H9 (cell line): ENCODE results near the gene EMP3. TPM values are rescaled to one million over a fixed set of nuclear protein-coding genes. Genes with fewer than 3 reads are reported as not detected.

Experiments used
- DNase-seq: peaks from one replicate; pipeline ENCODE4 v3.0.0-alpha.2; 2017
- H2AFZ ChIP-seq: one replicate; pipeline ENCODE4 v1.6.1; 2013; ENCODE audit warnings: mild to moderate bottlenecking, low read length, control low read depth, moderate library complexity
- H2AK5ac ChIP-seq: 2 replicates; pipeline ENCODE4 v1.6.1; 2013; ENCODE audit warnings: low read length, control low read depth, mixed read lengths; ENCODE audit not compliant: insufficient read length
- H2BK120ac ChIP-seq: one replicate; pipeline ENCODE4 v1.6.1; 2013; ENCODE audit warnings: low read depth, mild to moderate bottlenecking, low read length, control low read depth, inconsistent platforms; ENCODE audit not compliant: poor library complexity, severe bottlenecking
- H2BK12ac ChIP-seq: 2 replicates; pipeline ENCODE4 v1.6.1; 2013; ENCODE audit warnings: low read length, control low read depth, mixed read lengths, low read depth; ENCODE audit not compliant: insufficient read length
- H2BK15ac ChIP-seq: 2 replicates; pipeline ENCODE4 v1.6.1; 2013; ENCODE audit warnings: low read depth, low read length, control low read depth
- H2BK20ac ChIP-seq: one replicate; pipeline ENCODE4 v1.6.1; 2013; ENCODE audit warnings: low read depth, mild to moderate bottlenecking, low read length, control low read depth, inconsistent platforms; ENCODE audit not compliant: poor library complexity, severe bottlenecking
- H2BK5ac ChIP-seq: 2 replicates; pipeline ENCODE4 v1.6.1; 2013; ENCODE audit warnings: low read length, control low read depth, mixed read lengths; ENCODE audit not compliant: insufficient read length
- H3K14ac ChIP-seq: 2 replicates; pipeline ENCODE4 v1.6.1; 2013; ENCODE audit warnings: low read length, control low read depth; ENCODE audit not compliant: insufficient read depth
- H3K18ac ChIP-seq: 2 replicates; pipeline ENCODE4 v1.6.1; 2013; ENCODE audit warnings: low read depth, mild to moderate bottlenecking, mixed read lengths, low read length, control low read depth; ENCODE audit not compliant: insufficient read length
- H3K23ac ChIP-seq: 2 replicates; pipeline ENCODE4 v1.6.1; 2013; ENCODE audit warnings: low read length, control low read depth, mixed read lengths, low read depth; ENCODE audit not compliant: insufficient read length
- H3K23me2 ChIP-seq: 2 replicates; pipeline ENCODE4 v1.6.1; 2013; ENCODE audit warnings: low read depth, mild to moderate bottlenecking, mixed read lengths, low read length, control low read depth; ENCODE audit not compliant: insufficient read length, poor library complexity, severe bottlenecking
- H3K27ac ChIP-seq: 2 replicates; pipeline ENCODE4 v1.5.1; 2013; ENCODE audit warnings: low read length, control low read depth, mixed read lengths, low read depth; ENCODE audit not compliant: insufficient read length
- H3K27me3 ChIP-seq: 2 replicates; pipeline ENCODE4 v1.6.1; 2013; ENCODE audit warnings: low read length, control low read depth, inconsistent platforms; ENCODE audit not compliant: insufficient read depth
- H3K4ac ChIP-seq: 2 replicates; pipeline ENCODE4 v1.6.1; 2013; ENCODE audit warnings: low read depth, mild to moderate bottlenecking, control low read depth, inconsistent platforms, low read length, moderate library complexity
- H3K4me1 ChIP-seq: 2 replicates; pipeline ENCODE4 v1.6.1; 2013; ENCODE audit warnings: low read length, control low read depth, inconsistent platforms; ENCODE audit not compliant: insufficient read depth
- H3K4me2 ChIP-seq: 2 replicates; pipeline ENCODE4 v1.6.1; 2013; ENCODE audit warnings: low read length, control low read depth, mixed read lengths; ENCODE audit not compliant: insufficient read length, insufficient read depth
- H3K56ac ChIP-seq: 2 replicates; pipeline ENCODE4 v1.6.1; 2013; ENCODE audit warnings: low read depth, mild to moderate bottlenecking, mixed read lengths, low read length, control low read depth; ENCODE audit not compliant: insufficient read length
- H3K79me1 ChIP-seq: 2 replicates; pipeline ENCODE4 v1.6.1; 2013; ENCODE audit warnings: low read depth, mild to moderate bottlenecking, moderate library complexity, low read length, control low read depth, inconsistent platforms; ENCODE audit not compliant: insufficient read depth, poor library complexity, severe bottlenecking
- H3K79me2 ChIP-seq: 2 replicates; pipeline ENCODE4 v1.6.1; 2013; ENCODE audit warnings: low read length, control low read depth, inconsistent platforms; ENCODE audit not compliant: insufficient read depth
- H3K9ac ChIP-seq: 2 replicates; pipeline ENCODE4 v1.6.1; 2013; ENCODE audit warnings: low read length, control low read depth, mixed read lengths; ENCODE audit not compliant: insufficient read length; ENCODE audit errors: extremely low read depth
- H3K9me3 ChIP-seq: one replicate; pipeline ENCODE4 v1.6.1; 2013; ENCODE audit warnings: low read depth, low read length, inconsistent platforms; ENCODE audit not compliant: control insufficient read depth
- H3T11ph ChIP-seq: one replicate; pipeline ENCODE4 v1.6.1; 2013; ENCODE audit warnings: mild to moderate bottlenecking, low read length, control low read depth, inconsistent platforms
- H4K20me1 ChIP-seq: one replicate; pipeline ENCODE4 v1.6.1; 2013; ENCODE audit not compliant: control insufficient read depth, insufficient read length, insufficient read depth
- H4K5ac ChIP-seq: 2 replicates; pipeline ENCODE4 v1.6.1; 2013; ENCODE audit warnings: low read depth, mild to moderate bottlenecking, mixed read lengths, low read length, control low read depth; ENCODE audit not compliant: insufficient read length
- H4K8ac ChIP-seq: replicated peaks from 2 replicates; pipeline ENCODE4 v1.6.1; 2013; ENCODE audit warnings: low read length, control low read depth, mixed read lengths, low read depth; ENCODE audit not compliant: insufficient read length
- H4K91ac ChIP-seq: 2 replicates; pipeline ENCODE4 v1.6.1; 2013; ENCODE audit warnings: low read depth, mild to moderate bottlenecking, moderate library complexity, mixed read lengths, low read length, control low read depth; ENCODE audit not compliant: insufficient read length
- H3K27ac Mint-ChIP-seq, 3 experiments: 2 replicates in 2 of 3; 3 replicates in 1 of 3; pipeline ENCODE4 v1.8.0; 2020 to 2021; ENCODE audit warnings: mixed read lengths in 3 of 3, mild to moderate bottlenecking in 1 of 3, moderate library complexity in 1 of 3
- H3K27me3 Mint-ChIP-seq: 2 replicates; pipeline ENCODE4 v1.8.0; 2021; ENCODE audit warnings: low read depth, mild to moderate bottlenecking, moderate library complexity, mixed read lengths
- H3K36me3 Mint-ChIP-seq, 3 experiments: 2 replicates in 2 of 3; 3 replicates in 1 of 3; pipeline ENCODE4 v1.8.0; 2020 to 2021; ENCODE audit warnings: low read depth in 3 of 3, mixed read lengths in 3 of 3; ENCODE audit not compliant: insufficient read depth in 1 of 3
- H3K4me1 Mint-ChIP-seq, 2 experiments: 2 replicates each; pipeline ENCODE4 v1.8.0; 2020; ENCODE audit warnings: mixed read lengths in 2 of 2
- H3K4me3 Mint-ChIP-seq, 2 experiments: 2 replicates in 1 of 2; 3 replicates in 1 of 2; pipeline ENCODE4 v1.8.0; 2020 to 2021; ENCODE audit warnings: mild to moderate bottlenecking in 2 of 2, mixed read lengths in 2 of 2, moderate library complexity in 1 of 2
- H3K9me3 Mint-ChIP-seq, 2 experiments: 2 replicates in 1 of 2; 3 replicates in 1 of 2; pipeline ENCODE4 v1.8.0; 2020; ENCODE audit warnings: mild to moderate bottlenecking in 2 of 2, mixed read lengths in 2 of 2, moderate library complexity in 1 of 2
- CTCF ChIP-seq: fragments of 200-600 bp; sonication (generic); conservative IDR thresholded peaks from 3 replicates; pipeline ENCODE4 v1.8.0; 2021; ENCODE audit warnings: antibody characterized with exemption, mild to moderate bottlenecking
- WGBS: extraction: QIAGEN DNeasy Blood & Tissue Kit; methylation state at CpG from one replicate; pipeline ENCODE4 v1.1.7; 2013; ENCODE audit warnings: missing lambda C conversion rate, low lambda C conversion rate, mixed read lengths; ENCODE audit not compliant: insufficient read length; ENCODE audit errors: extremely low coverage; 5-methylcytosine and 5-hydroxymethylcytosine counted together
- total RNA-seq: library from RNA; stranded (reverse); gene quantifications from 2 replicates; pipeline ENCODE4 v1.2.1, GENCODE V29; 2021

Gene EMP3
- total RNA-seq, 1 experiment from 2014 or later: 9.6 TPM

DNA sequence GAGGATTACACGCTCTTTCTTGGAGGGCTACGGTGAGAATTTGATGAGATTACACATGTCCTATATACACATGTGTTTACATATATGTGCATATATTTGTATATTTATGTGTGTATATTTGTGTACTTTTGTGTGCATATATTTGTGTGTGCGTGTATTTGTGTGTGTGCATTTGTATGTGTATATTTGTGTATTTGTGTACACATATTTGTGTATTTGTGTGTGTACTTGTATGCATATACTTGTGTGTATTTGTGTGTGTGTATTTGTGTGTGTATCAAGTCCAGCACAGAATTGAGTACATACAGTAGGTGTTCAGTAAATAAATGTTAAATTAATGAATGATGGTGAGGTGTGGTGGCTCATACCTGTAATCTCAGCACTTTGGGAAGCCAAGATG lies 36.6 kb downstream of the EMP3 start:
- no peak overlapping the region for H2BK20ac ChIP-seq
- H2BK15ac ChIP-seq: no peak overlapping the region
- no peaks in the 10 kb centered on the region for H3K79me2 ChIP-seq
- H3K18ac ChIP-seq: no peak overlapping the region
- H3K14ac ChIP-seq: no peak overlapping the region
- no peak overlapping the region for H2BK12ac ChIP-seq
- H3T11ph ChIP-seq: no peak overlapping the region
- no peak for DNase-seq
- no peak overlapping the region for H3K4ac ChIP-seq
- no peak overlapping the region for H2AFZ ChIP-seq
- no peak overlapping the region for H4K91ac ChIP-seq
- no peaks in the 10 kb centered on the region for H4K20me1 ChIP-seq
- WGBS: no CpG with 5 or more reads among the region's 3 CpGs
- no peak overlapping the region for H3K4me2 ChIP-seq
- H2AK5ac ChIP-seq: no peak overlapping the region
- H4K8ac ChIP-seq: no peak overlapping the region
- no peak overlapping the region for H3K9ac ChIP-seq
- H2BK5ac ChIP-seq: no peak overlapping the region
- H2BK120ac ChIP-seq: no peak overlapping the region
- H3K79me1 ChIP-seq: no peaks in the 10 kb centered on the region
- H3K27ac ChIP-seq: no peak overlapping the region
- peaks cover 5% of the 10 kb centered on the region for H3K23me2 ChIP-seq
- peaks cover 2 to 10% of the 10 kb centered on the region in 2 experiments; a peak in 2 of 4 replicates for H3K4me1 Mint-ChIP-seq
- H3K9me3 ChIP-seq: no peaks in the 10 kb centered on the region
- no peaks in the 10 kb centered on the region; the same call in 1 of the 2 replicates for H3K4me1 ChIP-seq
- H3K56ac ChIP-seq: no peak overlapping the region
- no peak overlapping the region for H4K5ac ChIP-seq
- H3K27me3 Mint-ChIP-seq: peaks cover 1% of the 10 kb centered on the region
- TF ChIP-seq CTCF: no peak
- no peaks in the 10 kb centered on the region; the same call in 1 of the 2 replicates for H3K27me3 ChIP-seq
- H3K23ac ChIP-seq: no peak overlapping the region
- H3K9me3 Mint-ChIP-seq: no peaks in the 10 kb centered on the region
- no peak overlapping the region; a peak in 1 of 5 replicates for H3K4me3 Mint-ChIP-seq
- H3K36me3 Mint-ChIP-seq: peaks cover 2 to 24% (median 11%) of the 10 kb centered on the region in 3 experiments; a peak in 6 of 7 replicates
- H3K27ac Mint-ChIP-seq: no peak overlapping the region
